ENCODE results near the gene SERPINA5. TPM values are rescaled to one million over a fixed set of nuclear protein-coding genes. Genes with fewer than 3 reads are reported as not detected.

The SERPINA5 gene
- total RNA-seq, 2 donors from 2014 or later = 4.4 to 6.8 TPM

DNA sequence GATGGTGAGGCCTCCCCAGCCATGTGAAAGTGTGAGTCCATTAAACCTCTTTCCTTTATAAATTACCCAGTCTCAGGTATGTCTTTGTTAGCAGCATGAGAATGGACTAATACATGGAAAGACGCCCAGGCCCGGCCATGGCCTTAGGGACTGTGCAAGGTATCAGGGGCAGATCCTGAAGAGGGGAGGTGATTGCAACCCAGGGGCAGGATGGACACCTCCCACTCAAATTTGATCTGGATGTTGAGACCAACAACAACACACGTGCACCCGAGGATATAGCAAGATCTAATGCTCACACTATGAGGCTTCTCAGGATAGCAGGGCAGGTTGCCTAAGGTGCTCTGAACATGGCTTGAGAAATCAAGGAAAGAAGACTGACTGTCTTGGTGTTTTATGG, 33.5 kb upstream of the SERPINA5 start:
- DNase-seq (ENCODE audit: low spot score) (no peak), ATAC-seq (ENCODE audit: insufficient number of reproducible peaks, low FRiP score, low read depth) (no peak)
- Histone ChIP-seq H3K27ac (no peak overlapping the region), H3K4me1 (ENCODE audit: control insufficient read depth in 1 of 2, low read depth in 2 of 2) (no peaks in the 10 kb centered on the region), H3K27me3 (replicated peaks; ENCODE audit: insufficient read depth) (no peaks in the 10 kb centered on the region), H3K36me3 (no peaks in the 10 kb centered on the region), H3K4me3 (no peak overlapping the region), H3K9me3 (peaks cover 4% of the 10 kb centered on the region)
- TF ChIP-seq, protein P1, sequence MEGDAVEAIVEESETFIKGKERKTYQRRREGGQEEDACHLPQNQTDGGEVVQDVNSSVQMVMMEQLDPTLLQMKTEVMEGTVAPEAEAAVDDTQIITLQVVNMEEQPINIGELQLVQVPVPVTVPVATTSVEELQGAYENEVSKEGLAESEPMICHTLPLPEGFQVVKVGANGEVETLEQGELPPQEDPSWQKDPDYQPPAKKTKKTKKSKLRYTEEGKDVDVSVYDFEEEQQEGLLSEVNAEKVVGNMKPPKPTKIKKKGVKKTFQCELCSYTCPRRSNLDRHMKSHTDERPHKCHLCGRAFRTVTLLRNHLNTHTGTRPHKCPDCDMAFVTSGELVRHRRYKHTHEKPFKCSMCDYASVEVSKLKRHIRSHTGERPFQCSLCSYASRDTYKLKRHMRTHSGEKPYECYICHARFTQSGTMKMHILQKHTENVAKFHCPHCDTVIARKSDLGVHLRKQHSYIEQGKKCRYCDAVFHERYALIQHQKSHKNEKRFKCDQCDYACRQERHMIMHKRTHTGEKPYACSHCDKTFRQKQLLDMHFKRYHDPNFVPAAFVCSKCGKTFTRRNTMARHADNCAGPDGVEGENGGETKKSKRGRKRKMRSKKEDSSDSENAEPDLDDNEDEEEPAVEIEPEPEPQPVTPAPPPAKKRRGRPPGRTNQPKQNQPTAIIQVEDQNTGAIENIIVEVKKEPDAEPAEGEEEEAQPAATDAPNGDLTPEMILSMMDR (IDR thresholded peaks at IDR 0.05) = no peak

DNA sequence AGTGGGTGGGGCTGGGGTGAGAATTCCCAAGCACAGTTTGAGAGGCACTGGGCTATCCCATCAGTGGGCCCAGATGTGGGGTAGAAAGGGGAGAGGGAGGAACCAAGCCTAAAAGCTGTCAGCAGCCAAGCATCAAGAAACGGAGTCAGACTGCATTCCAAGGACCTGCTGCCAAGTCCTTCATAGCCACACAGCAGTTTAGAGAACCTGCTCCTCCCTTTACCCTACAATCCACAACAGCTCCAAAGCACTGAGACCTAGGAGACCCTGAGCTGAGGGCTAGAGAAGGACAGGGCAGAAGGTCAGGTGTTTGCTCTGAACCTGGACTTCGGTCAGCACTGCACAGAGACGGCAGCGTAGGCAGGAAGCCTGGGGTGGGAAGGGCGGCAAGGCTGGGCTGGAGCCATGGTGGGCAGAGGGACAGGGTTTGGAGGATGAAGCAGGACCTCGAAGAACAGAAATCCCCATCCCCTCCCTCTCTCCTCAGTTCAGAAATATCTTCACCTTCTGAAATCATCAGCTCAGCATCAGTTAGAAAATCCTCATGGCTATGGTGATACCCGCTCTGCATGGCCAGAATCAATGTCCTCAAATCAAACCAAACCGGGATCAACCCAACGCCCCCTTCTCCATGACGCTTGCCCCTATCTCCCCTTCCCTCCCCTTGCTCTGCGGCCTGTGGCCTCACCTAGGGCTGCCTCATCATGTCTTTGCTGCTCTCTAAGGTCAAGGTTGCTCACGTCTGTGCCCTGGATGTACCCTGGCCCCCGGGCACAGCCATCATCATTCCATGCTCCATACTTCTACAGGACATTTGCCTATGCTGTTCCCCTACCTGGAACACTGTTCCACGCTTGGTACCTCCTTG, 32.9 kb upstream of the SERPINA5 start:
- no peaks in the 10 kb centered on the region for H3K36me3 ChIP-seq
- no peaks in the 10 kb centered on the region for H3K4me1 ChIP-seq (ENCODE audit: control insufficient read depth in 1 of 2, low read depth in 2 of 2)
- H3K27me3 ChIP-seq (replicated peaks; ENCODE audit: insufficient read depth) = no peaks in the 10 kb centered on the region
- H3K4me3 ChIP-seq = no peak overlapping the region
- ATAC-seq (ENCODE audit: insufficient number of reproducible peaks, low FRiP score, low read depth) (no peak), DNase-seq (ENCODE audit: low spot score) (no peak)
- TF ChIP-seq, protein P1 (IDR thresholded peaks at IDR 0.05) = no peak
- H3K9me3 ChIP-seq = peaks cover 4% of the 10 kb centered on the region
- H3K27ac ChIP-seq = no peak overlapping the region

DNA sequence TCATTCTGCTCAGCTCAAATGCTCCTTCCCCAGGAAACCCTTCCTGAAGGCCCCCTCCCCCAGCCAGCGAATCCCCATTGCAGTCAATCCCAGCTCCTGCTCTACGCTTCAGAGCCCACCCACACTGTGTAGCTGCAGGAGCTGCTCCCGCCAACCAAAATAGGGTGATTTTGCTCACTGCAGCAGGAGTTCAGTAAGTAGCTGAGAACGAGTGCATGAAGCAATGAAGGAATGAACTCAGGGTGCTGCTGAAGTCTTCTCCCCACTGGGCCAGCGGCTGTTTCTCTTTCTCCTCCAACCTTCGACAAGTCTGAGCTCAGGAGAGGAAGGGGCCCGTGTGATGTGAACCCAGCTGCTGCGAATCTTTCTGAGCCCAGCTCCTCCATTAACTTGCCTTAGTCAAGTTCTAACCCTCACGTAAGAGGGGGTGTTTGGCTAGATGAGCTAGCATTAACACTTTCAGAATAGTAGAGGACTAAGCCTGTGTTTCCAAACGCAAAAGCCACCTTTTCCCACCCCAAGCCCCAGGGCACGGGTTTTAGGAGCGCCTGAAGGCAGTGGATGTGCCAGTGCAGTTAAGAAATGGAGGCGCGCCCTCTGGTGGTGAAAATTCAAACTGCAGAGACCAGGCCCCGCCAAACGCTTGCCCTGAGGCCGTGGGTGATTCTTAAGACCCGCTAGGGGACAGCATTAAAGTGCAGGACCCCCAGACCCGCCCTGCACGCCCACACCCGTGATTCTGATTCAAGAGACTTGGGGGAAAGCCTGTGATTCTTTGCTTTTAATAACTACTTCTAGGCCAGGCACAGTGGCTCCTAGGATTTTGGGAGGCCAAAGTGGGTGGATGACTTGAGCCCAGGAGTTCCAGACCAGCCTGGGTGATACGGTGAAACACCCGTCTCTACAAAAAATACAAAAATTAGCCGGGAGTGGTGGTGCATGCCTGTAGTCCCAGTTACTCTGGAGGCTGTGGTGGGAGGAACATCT, 31.9 kb upstream of the SERPINA5 start:
- TF ChIP-seq, protein P1 (IDR thresholded peaks at IDR 0.05) = peak; percentile 89
- Histone ChIP-seq H3K9me3 (peaks cover 6% of the 10 kb centered on the region), H3K4me3 (no peak overlapping the region), H3K4me1 (ENCODE audit: control insufficient read depth in 1 of 2, low read depth in 2 of 2) (no peaks in the 10 kb centered on the region), H3K36me3 (no peaks in the 10 kb centered on the region), H3K27ac (no peak overlapping the region), H3K27me3 (replicated peaks; ENCODE audit: insufficient read depth) (no peaks in the 10 kb centered on the region)
- ATAC-seq (ENCODE audit: insufficient number of reproducible peaks, low FRiP score, low read depth) (no peak), DNase-seq (ENCODE audit: low spot score) (no peak)

GRCh38 chr14:94550041-94550440, 31.2 kb upstream of the SERPINA5 start:
- H3K27me3 ChIP-seq (replicated peaks; ENCODE audit: insufficient read depth) = no peaks in the 10 kb centered on the region
- TF ChIP-seq, protein P1 (IDR thresholded peaks at IDR 0.05) = no peak

GRCh38 chr14:94555991-94556390, 25.2 kb upstream of the SERPINA5 start:
- TF ChIP-seq, protein P1 (IDR thresholded peaks at IDR 0.05) = no peak
- Histone ChIP-seq H3K27ac (no peak overlapping the region), H3K4me3 (no peak overlapping the region), H3K27me3 (replicated peaks; ENCODE audit: insufficient read depth) (no peaks in the 10 kb centered on the region), H3K9me3 (peaks cover 10% of the 10 kb centered on the region), H3K36me3 (no peaks in the 10 kb centered on the region), H3K4me1 (ENCODE audit: control insufficient read depth in 1 of 2, low read depth in 2 of 2) (no peaks in the 10 kb centered on the region)
- DNase-seq (ENCODE audit: low spot score) (no peak), ATAC-seq (ENCODE audit: insufficient number of reproducible peaks, low FRiP score, low read depth) (no peak)

More at GRCh38 chr14:94550041-94550440, 31.2 kb upstream of the SERPINA5 start:
- no peaks in the 10 kb centered on the region for H3K4me1 ChIP-seq (ENCODE audit: control insufficient read depth in 1 of 2, low read depth in 2 of 2)
- DNase-seq (ENCODE audit: low spot score) (no peak), ATAC-seq (ENCODE audit: insufficient number of reproducible peaks, low FRiP score, low read depth) (no peak)
- H3K4me3 ChIP-seq = no peak overlapping the region
- no peak overlapping the region for H3K27ac ChIP-seq
- peaks cover 14% of the 10 kb centered on the region for H3K9me3 ChIP-seq
- no peaks in the 10 kb centered on the region for H3K36me3 ChIP-seq

Data from thoracic aorta (tissue), 2 donors.